NCI-H2227 (cell line): Measurements from ENCODE around the gene RAD51B.
"Not testable (repeated sequence)": the region's sequence is repeated elsewhere in the genome, so short reads cannot be mapped to it uniquely, and the experiment has no call there.

ENCODE experiments used
- DNase-seq: peaks from one replicate; lab custom pipeline; 2025; ENCODE audit not compliant: unreplicated experiment; lab: John Stamatoyannopoulos, UW

The RAD51B gene

GRCh38 chr14:68246074-68246785 lies 426.7 kb downstream of the RAD51B start:
- no peak for DNase-seq

- no peak for DNase-seq
These were observed 427.2 kb downstream of the RAD51B start for GRCh38 chr14:68246786-68247105.

GRCh38 chr14:68247274-68247673 lies 427.7 kb downstream of the RAD51B start:
- no peak for DNase-seq

GRCh38 chr14:68247676-68248268 lies 428.2 kb downstream of the RAD51B start:
- DNase-seq: no peak

- DNase-seq: peak; percentile 65
These were observed 429.1 kb downstream of the RAD51B start for GRCh38 chr14:68248481-68249255.

GRCh38 chr14:68249661-68250451 lies 430.3 kb downstream of the RAD51B start:
- DNase-seq: no peak

- DNase-seq: peak; percentile 81
These were observed 431.6 kb downstream of the RAD51B start for GRCh38 chr14:68250927-68251768.

GRCh38 chr14:68251769-68252100 lies 432.2 kb downstream of the RAD51B start:
- DNase-seq: no peak

- DNase-seq: no peak
These were observed 433.7 kb downstream of the RAD51B start for GRCh38 chr14:68253160-68253780.

GRCh38 chr14:68253878-68254528 lies 434.4 kb downstream of the RAD51B start:
- DNase-seq: no peak

GRCh38 chr14:68254669-68255527 lies 435.3 kb downstream of the RAD51B start:
- no peak for DNase-seq

GRCh38 chr14:68255693-68256178 lies 436.2 kb downstream of the RAD51B start:
- DNase-seq: no peak

GRCh38 chr14:68257969-68258368 lies 438.4 kb downstream of the RAD51B start:
- DNase-seq: no peak

- DNase-seq: not testable (repeated sequence)
These were observed 439.4 kb downstream of the RAD51B start for GRCh38 chr14:68258995-68259394.

GRCh38 chr14:68260121-68260520 lies 440.5 kb downstream of the RAD51B start:
- DNase-seq: no peak

- no peak for DNase-seq
These were observed 441.7 kb downstream of the RAD51B start for GRCh38 chr14:68261092-68261842.

- no peak for DNase-seq
These were observed 443.0 kb downstream of the RAD51B start for GRCh38 chr14:68262567-68262966.
